D721Med (cell line): ENCODE results near the gene JUP.

Source experiments
- DNase-seq: peaks from one replicate; pipeline ENCODE4 v3.0.0; 2011; ENCODE audit warnings: low spot score; ENCODE audit not compliant: insufficient read length
- FAIRE-seq: peaks from 2 replicates; lab custom pipeline; 2011; peaks lifted over from hg19 to GRCh38; lab: Jason Lieb, UNC
- TF ChIP-seq, protein P1 (sequence below): IDR thresholded peaks from 2 replicates; pipeline ENCODE4 v1.5.1; 2012; ENCODE audit warnings: mild to moderate bottlenecking, control low read depth; ENCODE audit not compliant: insufficient read depth; ENCODE audit errors: missing control alignments

JUP gene

DNA sequence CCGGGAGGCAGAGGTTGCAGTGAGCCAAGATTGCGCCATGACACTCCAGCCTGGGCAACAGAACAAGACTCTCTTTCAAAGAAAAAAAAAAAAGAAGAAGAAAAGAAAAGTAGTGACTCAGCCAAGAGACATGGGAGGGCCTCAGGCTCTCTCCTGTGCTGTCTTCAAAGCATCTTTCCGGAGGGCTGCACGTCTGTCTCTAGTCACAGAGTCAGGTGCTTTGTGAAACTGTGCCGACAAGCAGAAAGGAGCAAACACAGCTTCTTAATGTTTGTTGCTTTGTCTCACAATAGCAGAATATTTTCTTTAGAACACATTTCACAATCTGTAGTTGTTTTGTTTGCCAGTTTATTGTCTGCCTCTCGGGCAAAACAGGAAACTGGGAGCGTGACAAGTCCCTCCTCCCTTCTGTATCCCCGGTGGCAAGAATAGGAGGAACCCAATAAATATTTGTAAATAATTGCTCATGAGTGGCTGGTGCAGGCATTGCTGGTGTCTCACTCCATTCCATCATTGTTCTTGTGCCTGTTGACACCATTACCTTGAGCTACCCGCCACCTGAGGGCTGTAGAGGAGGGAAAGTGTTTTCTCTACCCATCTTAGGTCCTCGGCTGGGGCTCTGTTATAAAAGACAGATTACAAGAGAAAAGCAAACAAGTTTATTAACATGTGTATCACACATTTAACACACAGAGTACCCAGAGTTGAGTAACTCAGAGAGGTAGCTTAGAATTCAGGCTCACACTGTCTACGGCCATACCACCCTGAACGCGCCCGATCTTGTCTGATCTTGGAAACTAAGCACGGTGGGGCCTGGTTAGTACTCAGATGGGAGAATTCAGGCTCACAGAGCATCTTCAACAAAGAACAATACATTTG is 68.9 kb downstream of the JUP start:
- TF ChIP-seq, protein P1, sequence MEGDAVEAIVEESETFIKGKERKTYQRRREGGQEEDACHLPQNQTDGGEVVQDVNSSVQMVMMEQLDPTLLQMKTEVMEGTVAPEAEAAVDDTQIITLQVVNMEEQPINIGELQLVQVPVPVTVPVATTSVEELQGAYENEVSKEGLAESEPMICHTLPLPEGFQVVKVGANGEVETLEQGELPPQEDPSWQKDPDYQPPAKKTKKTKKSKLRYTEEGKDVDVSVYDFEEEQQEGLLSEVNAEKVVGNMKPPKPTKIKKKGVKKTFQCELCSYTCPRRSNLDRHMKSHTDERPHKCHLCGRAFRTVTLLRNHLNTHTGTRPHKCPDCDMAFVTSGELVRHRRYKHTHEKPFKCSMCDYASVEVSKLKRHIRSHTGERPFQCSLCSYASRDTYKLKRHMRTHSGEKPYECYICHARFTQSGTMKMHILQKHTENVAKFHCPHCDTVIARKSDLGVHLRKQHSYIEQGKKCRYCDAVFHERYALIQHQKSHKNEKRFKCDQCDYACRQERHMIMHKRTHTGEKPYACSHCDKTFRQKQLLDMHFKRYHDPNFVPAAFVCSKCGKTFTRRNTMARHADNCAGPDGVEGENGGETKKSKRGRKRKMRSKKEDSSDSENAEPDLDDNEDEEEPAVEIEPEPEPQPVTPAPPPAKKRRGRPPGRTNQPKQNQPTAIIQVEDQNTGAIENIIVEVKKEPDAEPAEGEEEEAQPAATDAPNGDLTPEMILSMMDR: no peak
- FAIRE-seq (no peak), DNase-seq (no peak)

DNA sequence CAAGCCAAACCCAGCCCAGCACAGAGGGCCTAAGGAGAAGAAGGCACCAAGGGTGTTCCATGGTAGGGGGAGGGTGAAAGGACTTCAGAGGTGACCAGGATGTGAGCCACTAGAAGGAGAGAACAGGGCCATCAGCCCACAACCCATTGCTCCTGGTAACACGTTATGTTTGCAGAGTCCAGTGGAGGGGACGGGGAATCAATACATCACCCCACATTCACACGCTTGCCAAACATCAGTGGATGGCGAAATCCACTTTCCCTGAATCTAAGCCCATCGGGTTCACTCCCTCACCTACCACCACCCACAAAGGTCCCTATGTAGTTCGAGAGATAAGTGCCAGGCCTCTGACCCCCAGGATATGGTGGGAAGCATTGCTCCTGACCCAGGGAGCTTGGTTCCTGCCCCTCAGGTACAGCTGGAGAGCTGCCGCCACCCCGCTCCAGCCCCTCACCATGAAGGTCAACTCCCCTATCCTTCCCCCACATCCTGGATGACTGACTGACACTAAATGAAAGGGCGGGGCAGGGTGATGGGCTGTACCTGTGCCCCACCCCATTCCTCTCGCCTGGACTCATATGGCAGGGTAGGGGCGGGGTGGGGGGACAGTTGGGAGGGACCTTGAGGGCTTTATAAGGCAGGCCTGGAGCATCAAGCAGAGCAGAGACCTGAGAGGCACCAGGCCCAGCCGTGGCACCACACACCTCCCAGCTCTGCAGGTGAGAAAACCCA is 74.7 kb downstream of the JUP start, which contains the start of gene GAST:
Gene GAST, plus strand, starts transcription at position 663 of the 732 bp plus-strand sequence. CDS start 3,106 bp downstream, outside the sequence.
- FAIRE-seq (no peak), DNase-seq (no peak)
- TF ChIP-seq, protein P1: no peak

DNA sequence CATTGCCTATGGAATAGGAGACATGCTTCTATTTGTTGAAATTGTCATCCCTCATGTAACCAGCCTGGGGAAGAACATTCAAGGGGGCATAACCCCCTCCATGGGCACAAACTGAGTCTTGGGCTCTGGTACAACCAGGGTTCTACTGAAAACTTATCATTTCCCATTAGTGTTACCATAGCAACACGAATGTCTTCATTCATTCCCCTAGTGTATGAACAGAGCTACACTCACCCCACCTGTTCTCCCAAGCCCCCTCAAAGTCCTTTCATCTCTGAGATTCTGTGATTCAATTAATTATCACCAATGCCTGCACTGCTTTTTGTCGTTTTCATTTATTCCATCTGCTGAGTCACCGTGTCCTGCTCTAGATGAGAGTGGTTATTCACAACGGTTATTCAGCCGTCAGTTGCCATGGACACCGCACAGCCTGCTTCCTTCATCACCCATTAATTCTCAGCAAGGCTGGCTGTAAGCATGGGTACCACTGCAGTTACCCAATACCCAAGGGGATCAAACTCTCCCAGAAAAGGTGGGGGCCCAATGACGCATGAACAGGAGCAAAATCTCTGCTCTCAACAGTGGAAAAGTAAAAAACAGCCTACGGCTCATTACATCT is 75.9 kb downstream of the JUP start:
- DNase-seq: no peak
- no peak for FAIRE-seq
- TF ChIP-seq, protein P1: no peak

DNA sequence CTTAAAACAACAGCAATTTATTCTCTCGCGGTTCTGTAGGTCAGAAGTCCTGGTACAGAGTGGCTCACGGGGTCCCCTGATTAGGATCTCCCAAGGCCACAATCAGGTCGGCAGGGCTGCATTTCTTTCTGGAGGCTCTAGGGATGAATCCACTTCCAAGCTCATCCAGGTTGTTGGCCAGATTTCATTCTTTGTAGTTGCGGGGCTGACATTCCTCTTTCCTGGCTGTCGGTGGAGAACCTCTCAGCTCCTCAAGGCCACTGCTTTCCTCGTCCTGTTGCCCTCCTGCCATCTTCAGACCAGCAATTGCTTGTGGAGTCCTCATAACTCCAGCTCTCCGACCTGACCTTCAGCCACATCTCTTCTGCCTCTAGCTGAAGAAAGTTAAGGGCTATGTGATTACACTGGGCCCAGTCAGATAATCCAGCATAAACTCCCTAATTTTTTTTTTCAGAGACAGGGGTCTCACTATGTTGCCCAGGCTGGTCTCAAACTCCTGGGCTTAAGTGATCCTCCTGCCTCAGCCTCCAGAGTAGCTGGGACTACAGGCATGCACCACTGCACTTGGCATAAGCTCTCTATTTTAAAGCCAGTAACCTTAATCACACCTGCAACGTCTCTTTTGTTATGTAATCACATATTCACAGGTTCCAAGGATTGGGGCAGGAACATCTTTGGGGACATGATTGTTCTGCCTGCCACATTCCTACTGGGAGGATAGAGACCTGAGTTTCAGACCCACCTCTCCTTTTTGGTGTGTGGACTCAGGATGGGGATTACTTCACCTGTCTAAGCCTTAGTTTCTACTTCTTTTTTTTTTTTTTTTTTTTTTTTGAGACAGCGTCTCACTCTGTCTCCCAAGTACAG is 78.5 kb downstream of the JUP start:
- FAIRE-seq (no peak), DNase-seq (no peak)
- TF ChIP-seq, protein P1: no peak

DNA sequence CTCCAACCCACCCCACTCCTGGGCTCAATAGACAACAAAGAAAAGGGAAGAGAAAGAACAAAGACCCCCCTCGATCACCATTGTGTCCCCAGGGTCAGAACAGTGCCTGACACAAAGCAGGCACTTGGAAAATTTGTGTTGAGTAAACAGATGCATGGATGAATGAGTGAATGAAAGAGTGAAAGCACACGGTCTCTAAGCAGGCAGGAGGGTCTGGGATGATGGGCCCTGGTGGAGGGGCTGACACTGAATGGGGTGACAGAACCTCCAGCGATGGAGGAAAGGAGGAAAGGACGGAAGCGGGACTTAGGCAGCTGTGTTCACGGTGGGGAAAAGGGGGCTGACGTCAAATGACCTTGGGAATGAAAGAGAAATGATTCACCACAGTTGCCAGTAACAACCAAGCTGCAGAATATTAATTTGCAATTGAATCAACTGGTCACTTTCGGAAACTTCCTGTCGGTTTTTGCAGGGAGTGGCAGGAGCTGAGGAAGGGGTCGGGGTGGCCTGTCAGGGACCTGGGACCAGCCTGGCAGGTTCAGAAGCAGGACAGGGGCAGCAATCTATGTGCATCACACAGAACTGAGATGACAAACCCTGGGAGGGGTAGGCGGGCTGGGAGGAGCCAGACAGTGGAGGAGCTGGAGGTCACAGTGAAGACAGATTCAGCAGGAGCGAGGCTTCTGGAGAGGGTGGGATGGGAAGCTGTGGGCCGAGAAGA is 81.1 kb downstream of the JUP start:
- DNase-seq (no peak), FAIRE-seq (no peak)
- TF ChIP-seq, protein P1: no peak
